Prostate gland (tissue), 2 donors: ENCODE measurements around the gene TNFAIP8.

Experiments used
- CTCF ChIP-seq, 4 experiments: fragments of 200-600 bp in 2 of 4; fragments of 450-650 bp in 2 of 4; sonication (generic) in 2 of 4; IDR thresholded peaks; 1 replicate in 3 of 4; 2 replicates in 1 of 4; pipeline ENCODE4 v1.5.1; 2016 to 2019; ENCODE audit warnings: antibody characterized with exemption in 4 of 4, mild to moderate bottlenecking in 2 of 4, moderate library complexity in 2 of 4
- POLR2A ChIP-seq: fragments of 450-650 bp; IDR thresholded peaks from one replicate; pipeline ENCODE4 v1.6.1; 2016; ENCODE audit warnings: antibody characterized with exemption, mild to moderate bottlenecking
- POLR2AphosphoS5 ChIP-seq: sonication (generic); formaldehyde crosslinking; IDR thresholded peaks from one replicate; pipeline ENCODE4 v1.6.1; 2017; ENCODE audit warnings: antibody characterized with exemption

GRCh38 chr5:119336262-119336661 is 19.6 kb upstream of the TNFAIP8 start:
- TF ChIP-seq CTCF (IDR thresholded peaks at IDR 0.05) (no peak), POLR2A (no peak), POLR2AphosphoS5 (no peak)
